Measurements from ENCODE around the gene PERM1.

PERM1 gene

GRCh38 chr1:942411-942821 lies 39.5 kb downstream of the PERM1 start:
- TF ChIP-seq POLR2A (IDR thresholded peaks at IDR 0.05; ENCODE audit: low read length): no peak
- no peak for TF ChIP-seq GATA1 (IDR thresholded peaks at IDR 0.05; ENCODE audit: low read depth, low read length)

GRCh38 chr1:941588-942383 lies 40.1 kb downstream of the PERM1 start:
- peak; percentile 45 to 49 for DNase-seq
- TF ChIP-seq POLR2A (IDR thresholded peaks at IDR 0.05; ENCODE audit: low read length) (no peak), GATA1 (IDR thresholded peaks at IDR 0.05; ENCODE audit: low read depth, low read length) (no peak)

More at GRCh38 chr1:942411-942821, 39.5 kb downstream of the PERM1 start:
- no peak for DNase-seq

DNA sequence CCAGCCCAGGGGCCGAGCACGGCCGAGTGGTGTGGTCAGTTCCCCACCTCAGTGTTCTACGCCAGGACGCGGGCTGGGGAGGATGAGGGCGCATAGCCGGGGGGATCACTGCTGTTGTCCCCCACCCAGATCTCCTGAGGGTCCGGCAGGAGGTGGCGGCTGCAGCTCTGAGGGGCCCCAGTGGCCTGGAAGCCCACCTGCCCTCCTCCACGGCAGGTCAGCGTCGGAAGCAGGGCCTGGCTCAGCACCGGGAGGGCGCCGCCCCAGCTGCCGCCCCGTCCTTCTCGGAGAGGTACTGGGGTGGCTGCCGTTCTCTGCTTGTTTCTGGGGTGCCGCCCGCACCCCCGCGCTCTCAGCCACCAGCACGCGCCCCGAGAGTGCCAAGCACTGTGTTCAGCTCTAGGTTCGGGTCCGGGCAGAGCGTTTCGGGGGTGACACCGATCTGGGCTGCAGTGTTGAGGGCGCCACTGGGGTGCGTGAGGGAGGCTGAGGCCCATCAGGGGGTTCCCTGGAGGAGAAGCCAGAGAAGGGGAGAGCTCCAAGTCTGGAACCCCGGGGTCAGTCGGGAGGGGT lies 40.8 kb downstream of the PERM1 start:
- TF ChIP-seq GATA1 (IDR thresholded peaks at IDR 0.05; ENCODE audit: low read depth, low read length) (no peak), POLR2A (IDR thresholded peaks at IDR 0.05; ENCODE audit: low read length) (no peak)
- no peak for DNase-seq

GRCh38 chr1:940107-941014 lies 41.5 kb downstream of the PERM1 start:
- DNase-seq: peak; percentile 59 to 61

DNA sequence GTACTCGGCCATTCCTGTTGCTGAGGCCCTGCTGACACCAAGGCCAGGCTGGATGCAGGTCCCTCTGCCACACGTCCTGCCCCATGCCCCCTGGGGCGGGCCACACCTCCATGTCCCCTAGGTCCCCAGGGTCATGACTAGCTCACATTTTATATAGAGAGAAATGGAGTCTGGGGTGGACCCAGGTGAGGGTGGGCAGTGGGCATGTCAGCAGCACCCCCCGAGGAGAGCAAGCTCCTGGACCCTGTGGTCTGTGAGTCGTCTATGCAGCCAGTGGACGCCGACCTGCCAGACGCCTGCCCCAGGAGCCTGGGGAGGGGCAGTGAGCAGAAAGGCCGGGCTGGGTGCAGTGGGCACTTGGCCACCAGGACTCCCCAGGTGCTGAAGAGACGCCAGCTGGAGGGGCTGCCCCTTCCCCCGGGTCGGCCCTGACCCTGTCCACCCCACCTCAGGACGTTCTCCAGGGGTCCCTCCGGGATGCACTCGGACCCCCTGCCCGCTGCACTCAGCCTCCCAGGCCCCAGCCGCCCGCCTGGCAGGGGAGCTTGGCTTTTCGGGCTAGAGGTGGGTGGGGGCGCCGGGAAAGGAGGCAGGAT lies 42.3 kb downstream of the PERM1 start:
- DNase-seq: no peak
- no peak for TF ChIP-seq GATA1 (IDR thresholded peaks at IDR 0.05; ENCODE audit: low read depth, low read length)
- no peak for TF ChIP-seq POLR2A (IDR thresholded peaks at IDR 0.05; ENCODE audit: low read length)

More at GRCh38 chr1:940107-941014, 41.5 kb downstream of the PERM1 start:
- TF ChIP-seq GATA1 (IDR thresholded peaks at IDR 0.05; ENCODE audit: low read depth, low read length) (no peak), POLR2A (IDR thresholded peaks at IDR 0.05; ENCODE audit: low read length) (no peak)

DNA sequence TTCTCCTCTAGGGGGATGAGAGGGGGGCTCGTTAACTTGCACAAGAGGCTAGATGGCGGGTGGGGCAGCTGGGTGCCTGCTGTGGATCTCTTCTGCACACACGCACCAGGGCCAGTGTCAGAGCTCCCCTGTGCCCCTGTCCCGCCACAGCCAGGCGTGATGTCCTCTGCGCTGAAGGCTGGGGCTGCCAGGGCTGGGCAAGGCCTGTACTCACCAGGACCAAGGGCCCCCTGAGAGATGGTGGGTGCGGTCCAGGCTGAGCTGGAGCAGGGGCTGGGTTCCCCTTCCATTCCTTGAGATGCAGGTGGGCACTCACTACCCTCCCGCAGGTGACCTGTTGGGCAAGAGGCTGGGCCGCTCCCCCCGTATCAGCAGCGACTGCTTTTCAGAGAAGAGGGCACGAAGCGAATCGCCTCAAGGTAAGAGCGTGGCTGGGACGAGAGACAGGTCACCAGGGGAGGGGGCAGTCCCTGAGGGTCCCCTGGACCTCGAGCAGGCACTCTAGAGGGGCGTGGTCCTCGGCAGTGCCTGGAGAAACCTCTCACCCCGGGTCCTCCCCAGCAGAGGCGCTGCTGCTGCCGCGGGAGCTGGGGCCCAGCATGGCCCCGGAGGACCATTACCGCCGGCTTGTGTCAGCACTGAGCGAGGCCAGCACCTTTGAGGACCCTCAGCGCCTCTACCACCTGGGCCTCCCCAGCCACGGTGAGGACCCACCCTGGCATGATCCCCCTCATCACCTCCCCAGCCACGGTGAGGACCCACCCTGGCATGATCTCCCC lies 43.0 kb downstream of the PERM1 start:
- DNase-seq: no peak
- TF ChIP-seq GATA1 (IDR thresholded peaks at IDR 0.05; ENCODE audit: low read depth, low read length) (no peak), POLR2A (IDR thresholded peaks at IDR 0.05; ENCODE audit: low read length) (no peak)

DNA sequence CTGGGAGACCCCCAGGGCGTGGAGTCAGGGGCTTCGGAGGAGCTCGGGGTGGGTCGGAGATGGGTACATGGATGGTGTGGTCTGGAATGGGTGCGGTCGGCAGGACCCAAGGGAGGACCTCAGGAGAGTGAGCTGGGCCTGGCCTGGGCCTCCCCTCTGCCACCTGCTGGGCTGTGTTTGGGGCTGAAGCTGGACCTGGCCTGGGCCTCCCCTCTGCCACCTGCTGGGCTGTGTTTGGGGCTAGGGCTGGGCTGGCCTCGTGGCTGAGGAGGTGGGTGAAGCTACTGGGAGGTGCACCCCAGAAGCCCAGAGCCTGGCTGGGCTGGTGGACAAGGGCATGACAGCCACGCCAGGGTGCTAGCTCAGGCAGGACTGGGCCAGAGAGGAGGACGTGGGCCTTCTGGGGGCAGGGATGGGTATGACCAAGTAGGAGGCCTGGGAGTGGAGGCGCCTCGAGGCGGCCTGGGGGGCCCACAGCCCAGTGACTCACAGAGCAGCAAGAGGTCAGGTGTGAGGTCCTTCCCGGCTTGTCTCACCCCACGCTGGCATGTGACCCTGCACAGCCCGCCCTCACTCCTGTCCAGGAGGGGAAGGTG lies 43.7 kb downstream of the PERM1 start:
- DNase-seq: peak; percentile 39 to 43
- TF ChIP-seq POLR2A (IDR thresholded peaks at IDR 0.05; ENCODE audit: low read length) (no peak), GATA1 (IDR thresholded peaks at IDR 0.05; ENCODE audit: low read depth, low read length) (no peak)

DNA sequence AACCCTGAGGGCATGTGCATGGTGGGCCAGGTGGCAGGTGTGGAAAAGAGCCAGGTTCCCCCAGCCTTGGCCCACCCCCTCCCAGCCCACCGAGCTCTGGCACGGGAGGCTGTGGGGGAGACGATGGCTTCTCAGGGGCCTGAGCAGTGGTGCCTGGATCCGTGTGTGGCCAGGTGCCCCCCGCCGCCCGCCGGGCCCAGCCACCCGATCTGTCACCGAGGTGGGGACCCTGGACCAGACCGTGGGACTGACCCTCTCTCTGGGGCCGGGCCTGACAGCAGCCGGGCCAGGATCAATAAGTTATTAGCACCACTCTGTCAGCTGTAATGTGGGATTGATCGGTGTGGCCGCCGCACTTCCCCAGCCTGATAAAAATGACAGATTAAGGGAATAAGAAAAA lies 44.4 kb downstream of the PERM1 start:
- no peak for DNase-seq
- TF ChIP-seq GATA1 (IDR thresholded peaks at IDR 0.05; ENCODE audit: low read depth, low read length) (no peak), POLR2A (IDR thresholded peaks at IDR 0.05; ENCODE audit: low read length) (no peak)

GRCh38 chr1:936348-937264 lies 45.3 kb downstream of the PERM1 start:
- TF ChIP-seq POLR2A (IDR thresholded peaks at IDR 0.05; ENCODE audit: low read length) (no peak), GATA1 (IDR thresholded peaks at IDR 0.05; ENCODE audit: low read depth, low read length) (no peak)
- no peak for DNase-seq

- DNase-seq: no peak
- TF ChIP-seq GATA1 (IDR thresholded peaks at IDR 0.05; ENCODE audit: low read depth, low read length) (no peak), POLR2A (IDR thresholded peaks at IDR 0.05; ENCODE audit: low read length) (no peak)
Measured at GRCh38 chr1:935751-936231, 46.1 kb downstream of the PERM1 start.

- TF ChIP-seq POLR2A (IDR thresholded peaks at IDR 0.05; ENCODE audit: low read length) (no peak), GATA1 (IDR thresholded peaks at IDR 0.05; ENCODE audit: low read depth, low read length) (no peak)
- no peak for DNase-seq
Measured at GRCh38 chr1:934991-935750, 46.7 kb downstream of the PERM1 start.

Data from erythroblast (primary cell).